Measurements from ENCODE around the gene BMP3.

DNA sequence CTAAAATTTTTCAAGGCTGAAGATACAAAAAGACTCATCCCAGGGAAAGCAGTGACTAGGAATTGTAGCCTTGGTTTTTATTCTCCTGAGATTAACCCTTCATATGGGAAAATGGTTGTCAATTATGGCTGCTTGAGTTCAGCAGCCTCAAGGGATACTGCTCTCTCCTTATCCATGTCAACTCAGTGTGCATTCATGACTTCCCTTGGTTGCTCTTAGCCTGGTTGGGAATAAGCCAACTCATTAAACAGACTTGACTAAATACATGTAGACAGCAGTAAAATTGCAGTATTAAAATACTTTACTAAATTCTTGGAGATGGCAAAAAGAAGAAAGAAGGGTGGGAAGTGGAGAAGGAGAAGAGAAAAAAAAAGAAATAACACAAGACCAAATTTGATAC is 44.5 kb upstream of the BMP3 start:
- TF ChIP-seq POLR2AphosphoS5 (IDR thresholded peaks at IDR 0.05; ENCODE audit: low read depth, low read length) (no peak), EZH2 (IDR thresholded peaks at IDR 0.05) (no peak), CEBPB (IDR thresholded peaks at IDR 0.05; ENCODE audit: low read depth) (no peak), YY1 (IDR thresholded peaks at IDR 0.05; ENCODE audit: extremely low read depth, insufficient replicate concordance, low read depth, low read length) (no peak), ELF1 (IDR thresholded peaks at IDR 0.05; ENCODE audit: borderline replicate concordance, low read depth) (no peak), TCF7L2 (IDR thresholded peaks at IDR 0.05; ENCODE audit: borderline replicate concordance, extremely low read depth, insufficient read depth, insufficient read length) (no peak), POLR2A (IDR thresholded peaks at IDR 0.05; ENCODE audit: borderline replicate concordance, extremely low read depth, insufficient read depth, insufficient read length) (no peak)
- TF ChIP-seq, protein P1, sequence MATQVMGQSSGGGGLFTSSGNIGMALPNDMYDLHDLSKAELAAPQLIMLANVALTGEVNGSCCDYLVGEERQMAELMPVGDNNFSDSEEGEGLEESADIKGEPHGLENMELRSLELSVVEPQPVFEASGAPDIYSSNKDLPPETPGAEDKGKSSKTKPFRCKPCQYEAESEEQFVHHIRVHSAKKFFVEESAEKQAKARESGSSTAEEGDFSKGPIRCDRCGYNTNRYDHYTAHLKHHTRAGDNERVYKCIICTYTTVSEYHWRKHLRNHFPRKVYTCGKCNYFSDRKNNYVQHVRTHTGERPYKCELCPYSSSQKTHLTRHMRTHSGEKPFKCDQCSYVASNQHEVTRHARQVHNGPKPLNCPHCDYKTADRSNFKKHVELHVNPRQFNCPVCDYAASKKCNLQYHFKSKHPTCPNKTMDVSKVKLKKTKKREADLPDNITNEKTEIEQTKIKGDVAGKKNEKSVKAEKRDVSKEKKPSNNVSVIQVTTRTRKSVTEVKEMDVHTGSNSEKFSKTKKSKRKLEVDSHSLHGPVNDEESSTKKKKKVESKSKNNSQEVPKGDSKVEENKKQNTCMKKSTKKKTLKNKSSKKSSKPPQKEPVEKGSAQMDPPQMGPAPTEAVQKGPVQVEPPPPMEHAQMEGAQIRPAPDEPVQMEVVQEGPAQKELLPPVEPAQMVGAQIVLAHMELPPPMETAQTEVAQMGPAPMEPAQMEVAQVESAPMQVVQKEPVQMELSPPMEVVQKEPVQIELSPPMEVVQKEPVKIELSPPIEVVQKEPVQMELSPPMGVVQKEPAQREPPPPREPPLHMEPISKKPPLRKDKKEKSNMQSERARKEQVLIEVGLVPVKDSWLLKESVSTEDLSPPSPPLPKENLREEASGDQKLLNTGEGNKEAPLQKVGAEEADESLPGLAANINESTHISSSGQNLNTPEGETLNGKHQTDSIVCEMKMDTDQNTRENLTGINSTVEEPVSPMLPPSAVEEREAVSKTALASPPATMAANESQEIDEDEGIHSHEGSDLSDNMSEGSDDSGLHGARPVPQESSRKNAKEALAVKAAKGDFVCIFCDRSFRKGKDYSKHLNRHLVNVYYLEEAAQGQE (IDR thresholded peaks at IDR 0.05; ENCODE audit: low read depth) = no peak
- TF ChIP-seq, protein P2, sequence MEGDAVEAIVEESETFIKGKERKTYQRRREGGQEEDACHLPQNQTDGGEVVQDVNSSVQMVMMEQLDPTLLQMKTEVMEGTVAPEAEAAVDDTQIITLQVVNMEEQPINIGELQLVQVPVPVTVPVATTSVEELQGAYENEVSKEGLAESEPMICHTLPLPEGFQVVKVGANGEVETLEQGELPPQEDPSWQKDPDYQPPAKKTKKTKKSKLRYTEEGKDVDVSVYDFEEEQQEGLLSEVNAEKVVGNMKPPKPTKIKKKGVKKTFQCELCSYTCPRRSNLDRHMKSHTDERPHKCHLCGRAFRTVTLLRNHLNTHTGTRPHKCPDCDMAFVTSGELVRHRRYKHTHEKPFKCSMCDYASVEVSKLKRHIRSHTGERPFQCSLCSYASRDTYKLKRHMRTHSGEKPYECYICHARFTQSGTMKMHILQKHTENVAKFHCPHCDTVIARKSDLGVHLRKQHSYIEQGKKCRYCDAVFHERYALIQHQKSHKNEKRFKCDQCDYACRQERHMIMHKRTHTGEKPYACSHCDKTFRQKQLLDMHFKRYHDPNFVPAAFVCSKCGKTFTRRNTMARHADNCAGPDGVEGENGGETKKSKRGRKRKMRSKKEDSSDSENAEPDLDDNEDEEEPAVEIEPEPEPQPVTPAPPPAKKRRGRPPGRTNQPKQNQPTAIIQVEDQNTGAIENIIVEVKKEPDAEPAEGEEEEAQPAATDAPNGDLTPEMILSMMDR (IDR thresholded peaks at IDR 0.05 in 2 of 3, conservative IDR thresholded peaks at IDR 0.05 in 1 of 3; ENCODE audit: borderline replicate concordance in 1 of 3, insufficient read depth in 1 of 3, low read depth in 2 of 3, low read length in 2 of 3) = no peak
